ENCODE measurements around the gene FHOD3. TPM values are rescaled to one million over a fixed set of nuclear protein-coding genes. Genes with fewer than 3 reads are reported as not detected.

The FHOD3 gene
- total and polyA plus RNA-seq, 4 donors, result 0.57 to 1.3 (median 1.2) TPM; not detected in 1

GRCh38 chr18:36307513-36307912 is 10.0 kb downstream of the FHOD3 start:
- Histone ChIP-seq H3K36me3 (ENCODE audit: control insufficient read depth in 4 of 4, insufficient read depth in 3 of 4, low read depth in 1 of 4, low read length in 3 of 4) (no peaks in the 10 kb centered on the region), H3K9ac (ENCODE audit: low read depth in 1 of 2, low read length in 2 of 2) (no peak overlapping the region), H3K4me3 (ENCODE audit: low read depth in 1 of 3, low read length in 3 of 3) (no peak overlapping the region), H3K27me3 (ENCODE audit: control insufficient read depth in 4 of 4, insufficient read depth in 4 of 4, low read length in 3 of 4) (peaks cover 0 to 11% (median 2%) of the 10 kb centered on the region in 4 donors), H3K9me3 (ENCODE audit: control insufficient read depth in 4 of 4, low read length in 3 of 4) (no peaks in the 10 kb centered on the region), H3K27ac (ENCODE audit: low read depth in 1 of 2, low read length in 2 of 2) (no peak overlapping the region), H3K4me1 (ENCODE audit: control insufficient read depth in 4 of 4, insufficient read depth in 4 of 4, low read length in 3 of 4) (no peaks in the 10 kb centered on the region)
- no peak for DNase-seq (ENCODE audit: low spot score)
- TF ChIP-seq RXRA (IDR thresholded peaks at IDR 0.05) (no peak), RAD21 (IDR thresholded peaks at IDR 0.05) (no peak), HNF4A (conservative IDR thresholded peaks at IDR 0.05) (no peak), MAX (IDR thresholded peaks at IDR 0.05) (no peak), NR2F2 (IDR thresholded peaks at IDR 0.05) (no peak), FOXA2 (IDR thresholded peaks at IDR 0.05) (no peak), TAF1 (conservative IDR thresholded peaks at IDR 0.05) (no peak), ATF3 (IDR thresholded peaks at IDR 0.05) (no peak), HNF4G (IDR thresholded peaks at IDR 0.05) (no peak), FOXA1 (IDR thresholded peaks at IDR 0.05) (no peak), EGR1 (IDR thresholded peaks at IDR 0.05; ENCODE audit: low read depth in 2 of 2) (no peak), REST (IDR thresholded peaks at IDR 0.05) (no peak), ZBTB33 (IDR thresholded peaks at IDR 0.05) (no peak), JUND (IDR thresholded peaks at IDR 0.05) (no peak), YY1 (IDR thresholded peaks at IDR 0.05) (no peak)

- Histone ChIP-seq H3K4me3 (ENCODE audit: low read depth in 1 of 3, low read length in 3 of 3) (no peak overlapping the region), H3K27ac (ENCODE audit: low read depth in 1 of 2, low read length in 2 of 2) (no peak overlapping the region), H3K36me3 (ENCODE audit: control insufficient read depth in 4 of 4, insufficient read depth in 3 of 4, low read depth in 1 of 4, low read length in 3 of 4) (no peaks in the 10 kb centered on the region), H3K4me1 (ENCODE audit: control insufficient read depth in 4 of 4, insufficient read depth in 4 of 4, low read length in 3 of 4) (no peaks in the 10 kb centered on the region), H3K9ac (ENCODE audit: low read depth in 1 of 2, low read length in 2 of 2) (no peak overlapping the region), H3K9me3 (ENCODE audit: control insufficient read depth in 4 of 4, low read length in 3 of 4) (no peaks in the 10 kb centered on the region), H3K27me3 (ENCODE audit: control insufficient read depth in 4 of 4, insufficient read depth in 4 of 4, low read length in 3 of 4) (peaks cover 0 to 6% (median 2%) of the 10 kb centered on the region in 4 donors)
- TF ChIP-seq FOXA1 (IDR thresholded peaks at IDR 0.05) (no peak), EGR1 (IDR thresholded peaks at IDR 0.05; ENCODE audit: low read depth in 2 of 2) (no peak), RXRA (IDR thresholded peaks at IDR 0.05) (no peak), MAX (IDR thresholded peaks at IDR 0.05) (no peak), YY1 (IDR thresholded peaks at IDR 0.05) (no peak), REST (IDR thresholded peaks at IDR 0.05) (no peak), ZBTB33 (IDR thresholded peaks at IDR 0.05) (no peak), JUND (IDR thresholded peaks at IDR 0.05) (no peak), GABPA (IDR thresholded peaks at IDR 0.05 in 1 of 2, conservative IDR thresholded peaks at IDR 0.05 in 1 of 2) (no peak), SP1 (IDR thresholded peaks at IDR 0.05) (no peak), HNF4G (IDR thresholded peaks at IDR 0.05) (no peak), ATF3 (IDR thresholded peaks at IDR 0.05) (no peak), NR2F2 (IDR thresholded peaks at IDR 0.05) (no peak)
- WGBS, result 76% methylated on average over 7 of the region's 7 CpGs
- no peak for DNase-seq (ENCODE audit: low spot score)
Observed at GRCh38 chr18:36308711-36309435, 11.4 kb downstream of the FHOD3 start.
